ENCODE measurements around the gene HPGDS.
"Not testable (repeated sequence)": the region's sequence is repeated elsewhere in the genome, so short reads cannot be mapped to it uniquely, and the experiment has no call there.

The HPGDS gene

DNA sequence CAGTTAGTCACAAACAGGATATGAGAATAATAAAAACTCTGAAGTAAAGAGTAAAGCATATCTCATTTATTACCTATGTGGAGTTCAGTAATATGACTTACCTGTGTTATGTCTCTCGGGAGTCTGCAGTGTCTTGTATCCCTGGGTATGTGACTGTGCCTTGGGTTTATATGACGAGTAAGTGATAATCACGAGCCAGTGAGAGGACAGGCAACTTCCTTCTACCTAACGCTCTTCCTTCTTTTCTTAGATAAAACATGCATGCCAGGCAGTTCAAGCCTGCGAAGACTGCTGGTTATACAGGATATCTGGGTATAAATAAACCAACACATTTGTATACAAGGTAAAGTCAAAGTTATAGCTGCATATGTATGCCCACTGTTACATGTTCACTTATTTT, at the start of gene HPGDS:
HPGDS (minus strand) TSS at position 143 of the 400 bp plus-strand sequence. CDS start 8,207 bp downstream, outside the sequence.
- DNase-seq (ENCODE audit: insufficient read length, low spot score): no peak
- TF ChIP-seq POLR2A (IDR thresholded peaks at IDR 0.05; ENCODE audit: low read depth, low read length): no peak
- FAIRE-seq: no peak

DNA sequence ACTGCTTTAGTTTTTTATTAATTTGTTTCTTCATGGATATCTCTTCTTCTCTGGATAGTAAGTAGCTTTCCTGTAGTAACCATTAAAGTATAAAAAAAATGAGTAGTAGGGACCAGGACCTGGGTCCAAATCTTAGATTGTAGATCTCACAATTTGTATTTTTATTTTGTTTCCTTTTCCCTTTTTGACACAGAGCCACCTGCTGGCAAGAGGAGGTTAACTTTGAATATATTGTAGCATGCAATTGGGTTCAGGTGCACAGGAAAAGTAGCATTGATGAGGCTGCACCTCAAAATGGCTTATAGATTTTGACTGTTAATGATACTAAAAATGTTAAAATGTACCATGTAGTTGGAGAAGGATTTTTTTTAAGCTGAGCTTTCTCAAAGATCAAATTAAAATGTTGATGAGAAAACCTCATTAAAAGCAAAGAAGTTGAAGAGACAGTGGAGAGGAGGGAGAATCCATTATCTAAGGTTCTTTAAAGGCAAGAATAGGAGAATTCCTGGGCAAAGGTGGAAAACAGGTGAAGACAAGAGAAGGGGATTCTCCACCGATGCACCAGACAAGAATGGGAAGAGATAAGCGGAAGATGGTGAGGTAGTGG, 48.3 kb upstream of the HPGDS start:
- DNase-seq (ENCODE audit: insufficient read length, low spot score): no peak
- FAIRE-seq: no peak
- TF ChIP-seq POLR2A (IDR thresholded peaks at IDR 0.05; ENCODE audit: low read depth, low read length): no peak

DNA sequence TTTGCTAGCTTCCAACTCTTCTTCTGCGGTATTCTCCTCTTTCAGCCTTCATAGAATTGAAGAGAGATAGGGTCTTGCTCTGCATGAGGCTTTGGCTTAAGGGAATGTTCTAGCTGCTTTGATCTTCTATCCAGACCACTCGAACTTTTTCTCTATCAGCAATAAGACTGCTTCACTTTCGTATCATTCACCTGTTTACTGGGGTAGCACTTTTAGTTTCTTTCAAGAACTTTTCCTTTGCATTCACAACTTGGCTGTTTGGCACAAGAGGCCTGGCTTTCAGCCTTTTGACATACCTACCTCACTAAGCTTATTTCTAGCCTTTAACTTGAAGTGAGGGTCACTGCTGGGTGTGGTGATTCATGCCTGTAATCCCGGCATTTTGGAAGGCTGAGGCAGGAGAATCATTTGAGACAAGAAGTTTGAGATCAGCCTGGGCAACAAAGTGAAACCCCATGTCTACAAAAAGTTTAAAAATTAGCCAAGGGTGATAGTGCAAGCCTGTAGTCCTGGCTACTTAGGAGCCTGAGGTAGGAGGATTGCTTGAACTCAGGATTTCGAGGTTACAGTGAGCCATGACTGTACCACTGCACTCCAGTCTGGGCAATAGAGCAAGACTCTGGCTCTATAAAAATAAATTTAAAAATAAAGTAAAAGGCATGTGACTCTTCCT, 47.1 kb upstream of the HPGDS start:
- DNase-seq (ENCODE audit: insufficient read length, low spot score): no peak
- no peak for FAIRE-seq
- no peak for TF ChIP-seq POLR2A (IDR thresholded peaks at IDR 0.05; ENCODE audit: low read depth, low read length)

DNA sequence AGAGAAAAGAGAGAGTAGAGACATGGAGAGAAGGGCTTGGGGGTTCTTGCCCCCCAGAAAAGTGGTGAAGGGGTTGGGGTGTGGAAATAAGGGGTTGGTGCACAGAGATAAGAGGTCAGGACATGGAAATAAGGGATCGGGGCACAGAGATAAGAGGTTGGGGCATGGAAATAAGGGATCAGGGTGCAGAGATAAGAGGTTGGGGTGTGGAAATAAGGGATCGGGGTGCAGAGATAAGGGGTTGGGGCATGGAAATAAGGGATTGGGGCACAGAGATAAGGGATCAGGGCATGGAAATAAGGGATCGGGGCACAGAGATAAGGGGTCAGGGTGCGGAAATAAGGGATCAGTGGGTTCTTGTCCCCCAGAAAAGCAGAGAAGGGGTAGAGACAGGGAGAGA, 45.3 kb upstream of the HPGDS start:
- not testable (repeated sequence) for FAIRE-seq

DNA sequence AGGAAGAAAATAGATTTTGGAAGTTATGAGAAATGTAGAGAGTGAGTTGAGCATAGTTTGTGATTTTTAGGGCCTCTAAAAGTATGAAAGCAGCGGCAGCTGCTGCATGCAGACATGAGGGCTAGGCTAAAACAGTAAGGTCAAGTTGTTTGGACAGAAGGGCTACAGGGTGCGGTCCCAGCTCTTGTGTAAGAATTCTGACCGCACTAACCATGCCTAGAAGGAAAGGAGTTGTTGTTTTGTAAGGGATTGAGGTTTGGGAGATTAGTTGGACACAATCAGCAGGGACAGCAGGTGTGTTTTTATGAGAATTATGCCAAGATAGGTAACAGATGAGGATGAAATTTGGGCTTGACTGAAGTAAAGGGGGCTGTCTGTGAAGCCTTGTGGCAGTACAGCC, 42.8 kb upstream of the HPGDS start:
- FAIRE-seq; DNase-seq (ENCODE audit: insufficient read length, low spot score): not testable (repeated sequence)

More for the DNA sequence above, 45.3 kb upstream of the HPGDS start:
- DNase-seq (ENCODE audit: insufficient read length, low spot score): not testable (repeated sequence)

DNA sequence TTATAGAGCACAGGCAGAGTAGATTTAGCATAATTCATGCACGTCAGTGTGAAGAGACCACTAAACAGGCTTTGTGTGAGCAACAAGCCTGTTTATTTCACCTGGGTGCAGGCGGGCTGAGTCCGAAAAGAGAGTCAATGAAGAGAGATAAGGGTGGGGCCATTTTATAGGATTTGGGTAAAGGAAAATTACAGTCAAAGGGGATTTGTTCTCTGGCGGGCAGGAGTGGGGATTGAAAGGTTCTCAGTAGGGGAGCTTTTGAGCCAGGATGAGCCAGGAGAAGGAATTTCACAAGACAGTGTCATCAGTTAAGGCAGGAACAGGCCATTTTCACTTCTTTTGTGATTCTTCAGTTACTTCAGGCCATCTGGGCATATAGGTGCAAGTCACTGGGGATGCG, 40.3 kb upstream of the HPGDS start:
- not testable (repeated sequence) for FAIRE-seq; DNase-seq (ENCODE audit: insufficient read length, low spot score)

DNA sequence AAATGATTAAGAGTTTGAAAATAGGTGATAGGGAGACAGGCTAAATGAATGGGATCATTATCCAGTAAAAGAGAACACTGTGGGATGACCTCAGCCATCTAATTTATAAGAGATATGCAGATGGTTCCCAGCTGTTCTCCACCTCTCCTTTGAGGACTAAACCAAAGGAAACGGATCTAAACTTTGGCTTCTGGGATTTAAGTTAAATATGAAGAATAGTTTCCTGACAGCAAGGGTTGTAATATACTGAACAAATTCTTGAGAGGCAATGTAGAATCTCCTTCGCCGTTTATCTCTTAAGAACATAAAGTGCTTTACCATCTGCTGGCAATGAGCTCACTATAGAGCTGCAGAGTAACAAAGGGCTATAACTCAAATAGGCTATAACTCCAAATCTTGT, 35.4 kb upstream of the HPGDS start:
- no peak for FAIRE-seq
- TF ChIP-seq POLR2A (IDR thresholded peaks at IDR 0.05; ENCODE audit: low read depth, low read length): no peak
- DNase-seq (ENCODE audit: insufficient read length, low spot score): no peak

DNA sequence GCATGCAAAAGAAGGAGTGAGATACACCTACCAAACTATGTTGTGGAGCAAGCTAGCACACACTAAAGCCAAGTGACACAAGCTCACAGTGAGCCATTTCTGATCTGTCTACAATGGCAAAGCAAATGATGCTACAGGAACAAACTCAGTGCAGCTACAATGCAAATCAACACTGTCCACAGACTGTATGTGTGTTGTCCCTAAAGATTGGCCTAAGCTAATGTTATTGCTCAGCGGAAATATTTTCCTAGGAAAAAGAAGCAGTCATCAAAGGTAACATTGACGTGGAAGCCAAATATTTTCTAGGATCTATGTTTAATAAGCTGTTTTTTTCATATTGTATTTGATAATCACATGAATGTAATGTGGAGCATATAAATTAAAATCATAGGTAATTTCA, 34.7 kb upstream of the HPGDS start:
- TF ChIP-seq POLR2A (IDR thresholded peaks at IDR 0.05; ENCODE audit: low read depth, low read length): no peak
- DNase-seq (ENCODE audit: insufficient read length, low spot score) (no peak), FAIRE-seq (no peak)

DNA sequence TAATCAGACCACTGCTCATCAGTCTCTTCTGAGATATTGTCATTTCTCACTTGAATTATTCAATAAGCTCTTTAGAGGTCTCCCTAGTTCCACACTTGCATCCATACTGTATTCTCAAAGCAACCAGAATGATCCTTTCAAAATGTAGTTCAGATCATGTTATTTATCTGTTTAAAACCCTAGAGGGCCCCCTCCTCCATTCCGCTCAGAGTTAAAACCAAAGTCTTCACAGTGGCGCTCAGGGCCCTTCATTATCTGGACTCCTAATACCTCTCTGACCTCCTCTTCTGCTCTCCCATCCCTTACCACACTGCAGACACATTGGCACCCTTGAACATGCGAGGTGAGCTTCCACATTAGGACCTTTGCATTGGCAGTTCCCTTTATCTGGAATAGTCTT, 32.7 kb upstream of the HPGDS start:
- no peak for DNase-seq (ENCODE audit: insufficient read length, low spot score)
- no peak for TF ChIP-seq POLR2A (IDR thresholded peaks at IDR 0.05; ENCODE audit: low read depth, low read length)
- no peak for FAIRE-seq

DNA sequence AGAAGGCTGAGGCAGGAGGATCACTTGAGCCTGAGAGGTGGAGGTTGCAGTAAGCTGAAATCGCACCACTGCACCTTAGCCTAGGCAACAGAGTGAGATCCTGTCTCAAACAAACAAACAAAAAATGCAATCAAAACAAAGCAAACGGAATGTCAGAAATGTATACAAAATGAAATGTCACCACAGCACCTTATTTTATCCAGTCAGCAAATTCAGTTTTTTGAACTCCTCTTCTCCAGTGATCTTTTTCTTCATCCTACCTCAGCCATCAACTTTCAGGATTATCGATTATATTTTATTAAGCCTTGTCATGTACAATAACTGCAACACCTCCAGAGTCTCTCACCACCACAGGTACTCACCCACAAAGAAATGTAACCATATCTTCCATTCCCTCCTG, 31.1 kb upstream of the HPGDS start:
- FAIRE-seq (no peak), DNase-seq (ENCODE audit: insufficient read length, low spot score) (no peak)
- no peak for TF ChIP-seq POLR2A (IDR thresholded peaks at IDR 0.05; ENCODE audit: low read depth, low read length)

DNA sequence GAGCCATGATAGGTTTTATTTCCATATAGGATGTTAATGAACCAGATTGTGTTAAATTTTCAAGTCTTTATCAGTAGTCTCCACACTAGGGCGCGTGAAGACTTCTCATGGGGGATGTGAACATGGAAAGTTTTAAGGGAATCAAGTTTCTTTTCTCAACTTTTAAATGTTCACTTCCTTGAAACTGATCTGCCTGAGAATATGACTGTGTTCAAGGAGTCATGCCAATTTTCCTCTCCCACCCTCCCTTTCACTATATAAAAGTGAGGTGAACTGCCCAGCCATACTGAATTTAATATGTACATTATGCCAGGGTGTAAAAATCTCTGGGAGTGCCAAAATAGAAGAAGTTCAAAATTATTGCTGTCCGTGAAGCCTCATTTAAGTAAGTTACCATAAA, 30.4 kb upstream of the HPGDS start:
- TF ChIP-seq POLR2A (IDR thresholded peaks at IDR 0.05; ENCODE audit: low read depth, low read length): no peak
- no peak for DNase-seq (ENCODE audit: insufficient read length, low spot score)
- no peak for FAIRE-seq

DNA sequence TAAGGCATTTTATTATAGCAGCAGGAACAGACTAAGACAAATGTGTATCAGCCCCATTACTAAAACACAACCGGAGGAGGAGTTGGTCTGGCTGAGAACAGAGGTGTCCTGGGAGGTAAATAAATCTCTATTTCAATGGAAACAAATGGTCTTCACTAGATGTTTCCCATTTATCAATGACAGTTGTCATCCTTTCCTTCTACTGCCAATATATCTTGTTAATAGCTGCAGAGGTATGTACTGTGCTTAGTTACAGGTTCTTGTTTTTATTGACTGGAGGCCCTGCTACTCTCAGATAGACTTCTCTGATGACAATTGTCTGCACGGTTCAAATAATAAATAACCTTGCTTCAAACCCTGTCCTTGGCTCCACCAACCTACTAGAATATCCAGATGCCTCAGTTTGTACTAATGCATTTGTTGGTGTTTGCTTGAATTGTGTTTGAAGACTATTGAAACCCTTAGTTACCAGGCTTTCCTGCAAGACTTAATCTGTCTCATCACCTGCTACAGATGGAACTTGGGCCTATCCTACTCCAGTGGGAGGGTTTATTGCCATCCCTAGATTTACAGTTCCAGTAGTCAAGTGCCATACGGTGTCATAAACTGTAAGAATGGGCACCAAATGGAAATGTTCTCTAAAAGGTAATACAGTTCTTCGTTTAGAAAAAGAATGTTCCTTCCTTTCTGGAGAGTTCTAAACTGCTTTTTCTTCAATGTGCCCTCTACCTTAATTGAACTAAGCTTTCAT, 29.8 kb upstream of the HPGDS start:
- DNase-seq (ENCODE audit: insufficient read length, low spot score) (no peak), FAIRE-seq (no peak)
- TF ChIP-seq POLR2A (IDR thresholded peaks at IDR 0.05; ENCODE audit: low read depth, low read length): no peak

DNA sequence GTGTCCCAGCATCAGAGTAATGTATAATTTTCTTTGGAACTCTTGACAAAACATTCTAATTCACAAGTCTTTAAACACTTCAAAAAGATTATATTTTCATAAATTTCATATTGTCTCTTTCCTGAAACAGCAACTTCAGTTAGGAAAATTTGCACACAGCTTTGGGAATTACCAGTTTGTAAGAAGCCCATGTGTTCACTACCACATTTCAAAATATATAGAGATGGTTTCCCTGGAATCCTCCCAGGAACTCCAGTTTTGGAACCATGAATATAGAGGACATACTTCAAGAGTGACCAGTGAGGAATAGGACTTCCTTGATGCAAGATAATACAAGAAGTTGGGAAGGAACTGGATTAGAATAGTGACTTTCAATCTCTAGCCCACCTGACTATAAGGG, 28.7 kb upstream of the HPGDS start:
- no peak for FAIRE-seq
- TF ChIP-seq POLR2A (IDR thresholded peaks at IDR 0.05; ENCODE audit: low read depth, low read length): no peak

DNA sequence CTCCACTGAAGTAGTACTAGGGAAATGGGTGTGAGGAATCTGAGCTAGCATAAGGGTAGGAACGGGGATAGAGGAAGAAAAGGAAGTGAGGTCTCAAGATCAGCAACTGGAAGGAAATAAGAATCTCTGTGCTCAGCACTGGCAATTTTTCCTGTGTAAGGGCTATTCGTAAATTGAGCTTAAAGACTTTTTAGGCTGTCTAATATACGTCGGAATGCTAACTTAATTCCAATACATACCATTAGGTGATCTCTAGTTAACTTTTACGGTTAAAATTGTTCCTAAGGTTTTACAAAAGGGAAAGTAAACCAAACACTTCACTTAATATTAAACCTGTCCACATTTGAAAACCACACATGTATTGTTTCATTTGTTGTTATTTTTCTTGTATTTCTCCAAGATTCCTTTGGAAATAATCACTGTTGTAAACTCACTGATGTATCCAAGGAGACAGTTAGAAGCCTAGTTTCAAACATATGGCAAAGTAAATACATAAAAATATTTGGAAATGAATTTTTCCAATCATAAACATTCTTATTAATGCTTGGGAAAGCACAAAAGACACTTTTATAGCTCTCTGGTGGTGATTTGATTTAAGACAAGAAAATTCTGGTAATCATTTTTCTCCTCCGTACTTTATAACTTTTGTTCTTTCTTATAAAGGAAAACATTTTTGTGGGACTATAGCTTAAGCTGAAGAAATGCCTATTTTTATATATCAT, 28.1 kb upstream of the HPGDS start:
- no peak for TF ChIP-seq POLR2A (IDR thresholded peaks at IDR 0.05; ENCODE audit: low read depth, low read length)
- FAIRE-seq: no peak
- no peak for DNase-seq (ENCODE audit: insufficient read length, low spot score)

More for the DNA sequence above, 28.7 kb upstream of the HPGDS start:
- no peak for DNase-seq (ENCODE audit: insufficient read length, low spot score)

All from H54 (cell line).